GM18526 (cell line): ENCODE data around the gene IP6K2.

ENCODE experiments used
- POLR2A ChIP-seq: IDR thresholded peaks from 3 replicates; pipeline ENCODE4 v1.6.1; 2011; ENCODE audit not compliant: insufficient read length; ENCODE audit errors: extremely low read depth

The IP6K2 gene

GRCh38 chr3:48716982-48717746, at the start of gene IP6K2:
Gene IP6K2 (minus strand): TSS chr3:48717221. CDS start chr3:48695291, 21,930 bp downstream.
- peak; percentile 79 for TF ChIP-seq POLR2A

DNA sequence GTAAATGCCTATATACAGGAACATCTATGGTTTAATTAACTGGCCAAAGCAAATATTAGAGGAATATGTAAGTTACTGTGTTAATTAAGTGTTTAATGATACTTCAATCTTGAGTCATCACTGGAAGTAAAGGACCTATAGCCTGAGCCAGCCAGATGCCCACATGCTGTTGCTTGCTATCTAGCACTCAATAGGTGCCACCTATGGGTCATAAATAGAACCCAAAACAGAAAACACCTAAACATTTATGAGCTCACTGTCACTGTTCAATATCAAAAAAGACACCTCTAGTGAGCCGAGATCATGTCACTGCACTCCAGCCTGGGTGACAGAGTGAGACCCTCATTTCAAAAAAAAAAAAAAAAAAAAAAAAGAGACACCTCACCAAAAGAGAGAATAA, 48.4 kb upstream of the IP6K2 start:
- no peak for TF ChIP-seq POLR2A

DNA sequence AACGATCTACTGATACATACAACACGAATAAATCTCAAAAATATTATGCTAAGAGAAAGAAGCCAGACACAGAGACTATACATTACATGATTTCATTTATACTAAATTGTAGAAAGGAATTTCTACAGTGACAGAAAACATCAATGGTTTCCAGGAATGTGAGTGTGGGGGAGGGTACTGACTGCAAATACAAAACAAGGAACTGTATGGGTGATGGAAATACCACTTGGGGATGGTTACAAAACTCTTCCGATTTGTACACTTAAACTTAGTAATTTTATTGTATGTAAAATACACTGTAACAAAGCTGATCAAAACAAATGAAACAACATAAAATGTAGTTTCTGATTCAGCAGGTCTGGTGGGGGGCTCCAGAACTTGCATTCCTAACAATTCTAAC, 45.8 kb upstream of the IP6K2 start:
- TF ChIP-seq POLR2A = no peak

DNA sequence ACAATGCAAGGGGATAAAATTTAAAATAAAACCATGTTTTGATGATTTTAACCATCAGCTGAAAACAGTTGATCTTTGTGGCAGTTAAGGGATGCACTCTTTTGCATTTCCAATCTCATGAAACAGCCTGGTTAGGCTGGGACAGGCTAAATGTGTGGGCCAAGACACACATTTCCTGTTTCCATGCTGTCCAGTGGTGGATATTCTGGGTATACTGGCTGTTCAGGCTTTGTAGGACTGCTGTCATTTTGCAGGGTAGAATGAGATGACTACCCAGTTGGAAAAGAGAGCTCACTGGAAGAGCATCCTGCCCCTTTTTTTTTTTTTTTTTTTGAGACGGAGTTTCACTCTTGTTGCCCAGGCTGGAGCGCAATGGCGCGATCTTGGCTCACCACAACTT, 42.0 kb upstream of the IP6K2 start:
- TF ChIP-seq POLR2A = no peak

DNA sequence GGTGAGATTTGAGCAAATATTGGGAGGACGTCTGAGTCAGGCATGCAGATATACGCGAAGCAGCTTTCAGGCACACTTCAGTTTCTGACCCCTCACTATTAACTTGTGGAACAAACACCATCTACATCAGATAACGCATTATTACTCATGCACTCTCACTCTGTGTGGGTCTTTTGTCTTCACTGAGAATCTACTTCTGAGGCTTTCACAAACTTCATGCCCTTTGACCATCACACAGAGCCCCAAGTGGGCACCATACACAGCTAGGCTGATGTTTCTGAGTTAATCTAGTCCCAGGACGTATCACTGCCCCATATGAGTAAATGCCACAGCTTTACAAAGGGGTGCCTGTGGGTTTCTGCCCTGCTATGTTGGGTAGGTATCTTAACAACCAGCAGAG, 39.6 kb upstream of the IP6K2 start:
- TF ChIP-seq POLR2A = no peak

DNA sequence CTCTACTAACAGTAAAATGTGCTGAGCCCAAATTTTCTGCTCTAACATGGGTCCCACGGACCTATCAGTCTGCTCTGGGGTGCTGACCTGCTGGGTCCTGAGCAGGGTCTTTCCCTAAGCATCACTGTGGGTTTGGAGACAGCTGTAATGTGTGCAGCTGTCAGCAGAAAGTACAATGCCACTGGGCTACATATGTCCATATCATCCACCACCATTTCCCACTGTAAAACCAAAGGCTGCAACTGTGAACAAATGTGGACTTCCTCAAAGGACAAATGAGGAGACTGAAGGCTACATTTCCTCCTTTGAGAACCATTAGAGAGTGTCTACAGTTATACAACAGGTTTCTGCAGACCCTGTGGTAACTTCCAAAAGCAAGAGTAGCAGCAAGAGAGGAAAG, 33.8 kb upstream of the IP6K2 start:
- no peak for TF ChIP-seq POLR2A

DNA sequence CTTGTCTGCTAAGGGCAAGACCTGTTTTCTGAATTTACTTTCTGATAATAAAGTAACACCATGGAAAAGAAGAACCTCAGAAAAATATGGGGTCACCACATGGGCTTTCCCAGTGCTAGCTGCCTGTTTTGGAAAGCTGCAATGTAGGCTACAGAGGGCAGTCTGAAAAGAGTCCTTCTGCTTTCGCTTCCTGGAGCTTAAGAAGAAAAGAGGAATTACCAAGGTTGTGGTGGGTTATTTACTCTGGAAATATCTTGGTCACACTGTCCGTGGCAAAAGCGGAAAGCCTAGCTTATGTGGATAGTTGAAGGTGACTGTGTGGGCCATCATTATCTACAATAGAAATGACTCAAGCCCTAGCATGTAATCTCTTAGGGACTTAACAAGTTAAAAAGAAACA, 31.7 kb upstream of the IP6K2 start:
- TF ChIP-seq POLR2A = no peak

GRCh38 chr3:48747706-48748105, 30.7 kb upstream of the IP6K2 start:
- TF ChIP-seq POLR2A = no peak

DNA sequence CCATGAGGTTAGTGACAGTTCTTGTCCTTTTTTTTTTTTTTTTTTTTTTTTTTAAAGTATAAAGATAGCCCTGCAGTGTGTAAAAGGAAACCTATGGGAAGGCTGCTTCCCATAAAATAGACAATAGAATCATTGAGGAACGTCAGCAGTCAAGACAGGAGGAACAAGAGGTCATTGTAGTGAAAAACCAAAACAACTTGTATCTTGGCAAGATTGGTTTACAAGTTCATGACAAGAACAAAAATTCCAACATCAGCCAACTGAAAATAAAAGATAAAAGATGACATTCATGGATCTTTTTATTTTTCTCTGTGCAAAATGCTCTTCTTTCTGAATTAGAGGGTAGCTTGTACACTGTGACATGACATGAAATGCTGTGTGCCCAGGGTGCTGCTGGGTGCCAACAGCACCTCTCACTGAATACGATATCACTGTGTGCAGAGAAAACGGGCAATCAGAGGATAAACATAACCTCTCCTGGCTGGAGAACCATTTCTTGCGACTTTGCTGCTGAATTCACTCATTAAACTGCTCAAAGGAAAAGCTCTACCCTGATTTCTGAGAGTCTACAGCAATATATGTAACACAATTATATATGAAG, 30.1 kb upstream of the IP6K2 start:
- TF ChIP-seq POLR2A = no peak

DNA sequence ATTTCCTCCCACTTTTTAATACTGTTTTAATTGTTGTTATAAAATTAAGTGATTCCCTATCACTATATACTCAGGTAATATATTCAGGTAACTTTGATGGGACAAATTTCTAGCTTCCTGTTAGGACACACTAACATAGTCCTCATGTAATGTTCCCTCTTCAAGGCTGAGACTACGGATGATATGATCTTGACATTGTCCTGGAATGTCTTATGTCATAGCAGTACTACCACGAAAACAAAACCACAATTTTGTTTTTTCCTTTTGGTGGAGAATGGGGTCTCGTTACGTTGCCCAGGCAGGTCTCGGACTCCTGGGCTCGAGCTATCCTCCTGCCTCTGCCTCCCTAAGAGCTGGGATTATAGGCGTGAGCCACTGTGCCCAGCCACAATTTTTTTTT, 26.8 kb upstream of the IP6K2 start:
- no peak for TF ChIP-seq POLR2A

DNA sequence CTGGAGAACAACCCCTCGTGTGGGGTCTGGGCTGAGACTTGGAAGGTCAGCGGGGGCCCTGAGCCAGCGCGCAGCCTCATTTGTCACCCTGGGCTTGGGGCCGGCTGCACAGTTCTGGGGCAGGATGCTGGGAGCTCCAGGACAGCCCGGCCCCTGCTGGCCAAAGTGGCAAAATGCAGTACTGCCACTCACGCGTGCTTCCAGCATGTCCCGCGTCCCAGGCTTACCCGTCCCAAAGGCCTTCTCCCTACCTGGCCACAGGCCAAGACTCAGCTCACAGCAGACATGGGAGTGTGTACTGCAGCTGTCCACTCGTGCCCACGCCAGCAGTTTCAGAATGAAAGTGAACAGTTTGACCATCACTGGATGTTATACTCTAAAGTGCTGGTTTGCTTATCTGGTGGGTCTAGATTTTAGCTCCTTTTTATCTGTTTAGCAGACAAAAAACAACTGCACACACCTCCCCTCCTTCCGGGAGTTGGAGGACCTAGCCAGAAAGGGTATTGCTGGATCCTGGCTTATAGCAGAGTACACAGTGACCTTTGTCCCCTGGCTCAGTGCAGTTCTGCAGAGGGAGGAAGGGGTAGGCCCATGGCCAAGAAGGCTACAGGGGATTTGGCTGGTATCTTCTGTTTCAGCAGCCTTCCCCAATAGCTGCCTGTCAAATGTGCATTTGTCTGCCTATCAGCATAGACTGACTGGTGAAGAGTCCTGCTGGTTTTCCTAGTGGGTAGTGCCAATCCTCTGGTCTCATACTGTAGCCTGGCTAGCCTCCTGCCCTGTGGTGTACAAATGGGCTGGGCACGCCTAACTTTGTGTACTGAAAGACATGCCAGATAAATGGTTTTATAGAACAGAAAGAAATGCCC, 23.2 kb upstream of the IP6K2 start:
- TF ChIP-seq POLR2A = no peak

DNA sequence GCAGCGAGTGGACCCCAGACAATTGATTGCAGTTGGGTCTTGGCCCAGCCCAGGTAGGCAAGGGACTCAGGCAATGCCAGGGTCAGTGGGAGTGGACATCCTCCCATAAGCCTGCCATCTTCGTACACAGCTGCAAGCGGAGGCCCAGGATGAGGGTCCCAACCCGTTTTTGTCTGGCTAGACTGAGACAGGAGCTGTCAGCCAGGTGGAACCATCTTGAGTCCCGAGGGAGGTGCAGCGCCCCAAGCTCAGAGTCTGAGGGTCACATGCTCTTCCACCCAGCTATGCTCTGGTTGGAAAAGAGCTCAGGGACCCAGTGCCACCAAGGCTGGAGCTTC, 22.6 kb upstream of the IP6K2 start:
- TF ChIP-seq POLR2A = no peak

- TF ChIP-seq POLR2A = no peak
Observed at GRCh38 chr3:48738926-48739616, 22.1 kb upstream of the IP6K2 start.

- TF ChIP-seq POLR2A = no peak
Observed at GRCh38 chr3:48738144-48738536, 21.1 kb upstream of the IP6K2 start.

DNA sequence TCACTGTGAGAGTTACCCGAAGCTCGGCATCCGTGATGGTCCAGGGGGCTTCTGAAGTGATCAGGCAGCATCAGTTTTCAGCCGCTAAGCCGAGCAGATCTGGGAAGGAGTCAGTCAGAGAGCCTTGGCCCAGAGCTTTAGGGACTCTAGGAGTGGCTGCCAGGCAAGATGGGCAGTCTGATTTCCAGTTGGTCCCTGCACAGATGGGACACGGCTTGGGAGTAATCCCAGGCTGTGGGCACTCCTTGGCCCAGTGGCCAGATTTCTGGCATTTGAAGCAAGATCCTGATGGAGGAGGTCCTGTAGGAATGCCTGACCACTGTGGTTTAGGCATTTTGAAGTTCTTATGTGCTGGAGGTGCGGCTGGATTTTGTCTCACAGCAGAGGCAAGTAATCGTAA, 10.5 kb upstream of the IP6K2 start:
- no peak for TF ChIP-seq POLR2A
